NB4 (cell line): ENCODE measurements around the gene LMCD1.

Experiments used
- DNase-seq: peaks from one replicate; pipeline ENCODE4 v3.0.0; 2010; ENCODE audit warnings: low read depth
- H3K4me3 ChIP-seq: one replicate; pipeline ENCODE4 v1.5.1; 2011; ENCODE audit warnings: mild to moderate bottlenecking, low read depth, low read length, moderate library complexity
- CTCF ChIP-seq: IDR thresholded peaks from one replicate; pipeline ENCODE4 v1.5.1; 2012; ENCODE audit warnings: low read depth, low read length
- MAX ChIP-seq: IDR thresholded peaks from 2 replicates; pipeline ENCODE4 v1.6.1; 2011; ENCODE audit warnings: low read depth, low read length
- MYC ChIP-seq: IDR thresholded peaks from 2 replicates; pipeline ENCODE4 v1.6.1; 2011; ENCODE audit warnings: low read depth, low read length
- POLR2A ChIP-seq: IDR thresholded peaks from 2 replicates; pipeline ENCODE4 v1.6.1; 2011; ENCODE audit warnings: mild to moderate bottlenecking; ENCODE audit not compliant: insufficient read length; ENCODE audit errors: extremely low read depth

Gene LMCD1

GRCh38 chr3:8518138-8518537, 16.5 kb downstream of the LMCD1 start:
- H3K4me3 ChIP-seq: no peak overlapping the region
- no peak for TF ChIP-seq MYC
- TF ChIP-seq CTCF: no peak
- no peak for TF ChIP-seq POLR2A
- no peak for TF ChIP-seq MAX
- DNase-seq: no peak

- no peak overlapping the region for H3K4me3 ChIP-seq
- DNase-seq: no peak
- TF ChIP-seq MAX (no peak), CTCF (no peak), MYC (no peak), POLR2A (no peak)
These were observed 17.5 kb downstream of the LMCD1 start for GRCh38 chr3:8519156-8519555.

- TF ChIP-seq CTCF (no peak), MAX (no peak), POLR2A (no peak), MYC (no peak)
- DNase-seq: no peak
- H3K4me3 ChIP-seq: no peak overlapping the region
These were observed 18.3 kb downstream of the LMCD1 start for GRCh38 chr3:8519774-8520448.

GRCh38 chr3:8520816-8521403, 19.3 kb downstream of the LMCD1 start:
- H3K4me3 ChIP-seq: no peak overlapping the region
- TF ChIP-seq MYC: no peak
- TF ChIP-seq POLR2A: no peak
- TF ChIP-seq MAX: no peak
- no peak for TF ChIP-seq CTCF
- no peak for DNase-seq

- TF ChIP-seq MAX: no peak
- no peak for TF ChIP-seq CTCF
- no peak for TF ChIP-seq POLR2A
- TF ChIP-seq MYC: no peak
- DNase-seq: no peak
- no peak overlapping the region for H3K4me3 ChIP-seq
These were observed 21.4 kb downstream of the LMCD1 start for GRCh38 chr3:8523041-8523440.
